ENCODE results near the gene RAB40C. TPM values are rescaled to one million over a fixed set of nuclear protein-coding genes. Genes with fewer than 3 reads are reported as not detected.

RAB40C gene
- total RNA-seq, 1 donor from 2014 or later = 33.1 TPM

Other genes with a start within 250 kb of the RAB40C start
- gene AXIN1, start 237.3 kb upstream of the RAB40C start, total RNA-seq = 29.2 TPM
- 52.9 TPM for gene MRPL28, start 219.5 kb upstream of the RAB40C start, total RNA-seq
- 85.7 TPM for gene PGAP6, start 208.1 kb upstream of the RAB40C start, total RNA-seq
- 105 TPM for gene NME4, start 192.9 kb upstream of the RAB40C start, total RNA-seq
- gene DECR2, start 188.2 kb upstream of the RAB40C start, total RNA-seq = 36.8 TPM
- gene RAB11FIP3, start 164.4 kb upstream of the RAB40C start, total RNA-seq = 58.5 TPM
- gene CAPN15, start 62.4 kb upstream of the RAB40C start, total RNA-seq = 75.4 TPM
- not detected for gene PRR35, start 29.7 kb upstream of the RAB40C start, total RNA-seq
- gene NHLRC4, start 23.1 kb upstream of the RAB40C start, total RNA-seq = 1.2 TPM
- 117 TPM for gene PIGQ, start 20.1 kb upstream of the RAB40C start, total RNA-seq
- 1.7 TPM for gene WFIKKN1, start 40.9 kb downstream of the RAB40C start, total RNA-seq
- gene METTL26, start 46.2 kb downstream of the RAB40C start, total RNA-seq = 69.3 TPM
- 67.6 TPM for gene MCRIP2, start 51.8 kb downstream of the RAB40C start, total RNA-seq
- gene WDR90, start 59.3 kb downstream of the RAB40C start, total RNA-seq = 62.4 TPM
- gene RHOT2, start 78.1 kb downstream of the RAB40C start, total RNA-seq = 125 TPM
- gene RHBDL1, start 85.6 kb downstream of the RAB40C start, total RNA-seq = 5.5 TPM
- 125 TPM for gene STUB1, start 90.3 kb downstream of the RAB40C start, total RNA-seq
- 66.7 TPM for gene JMJD8, start 94.3 kb downstream of the RAB40C start, total RNA-seq
- gene WDR24, start 100.3 kb downstream of the RAB40C start, total RNA-seq = 14.8 TPM
- 0.78 TPM for gene FBXL16, start 115.7 kb downstream of the RAB40C start, total RNA-seq
- 62.0 TPM for gene METRN, start 125.1 kb downstream of the RAB40C start, total RNA-seq
- 54.7 TPM for gene ANTKMT, start 131.1 kb downstream of the RAB40C start, total RNA-seq
- 3.3 TPM for gene CCDC78, start 136.4 kb downstream of the RAB40C start, total RNA-seq
- 13.4 TPM for gene HAGHL, start 137.0 kb downstream of the RAB40C start, total RNA-seq
- gene CIAO3, start 150.9 kb downstream of the RAB40C start, total RNA-seq = 47.1 TPM
- gene MSLN, start 170.7 kb downstream of the RAB40C start, total RNA-seq = 53.1 TPM
- 18.5 TPM for gene RPUSD1, start 198.3 kb downstream of the RAB40C start, total RNA-seq
- 17.3 TPM for gene CHTF18, start 198.6 kb downstream of the RAB40C start, total RNA-seq
- not detected for gene GNG13, start 210.7 kb downstream of the RAB40C start, total RNA-seq